ENCODE results near the gene CDKL1.

DNA sequence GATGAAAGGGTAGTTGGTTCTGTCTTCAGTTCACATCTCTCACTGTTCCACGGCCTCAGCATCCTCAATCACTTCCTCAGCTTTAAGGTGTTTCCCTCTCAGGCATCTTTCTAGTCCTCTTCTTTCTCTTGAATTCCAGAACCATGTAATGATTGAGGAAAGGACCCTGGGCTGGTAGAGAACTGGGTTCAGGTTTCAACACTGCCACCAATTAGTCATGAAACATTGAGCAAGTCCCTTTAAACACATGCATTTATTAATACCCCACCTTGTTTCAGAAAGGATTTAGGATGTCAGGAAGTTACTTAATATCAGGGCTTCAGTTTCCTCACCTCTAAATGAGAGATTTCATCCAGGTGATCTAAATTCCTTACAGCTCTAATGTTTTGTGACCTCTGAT, 77.4 kb downstream of the CDKL1 start:
- TF ChIP-seq, protein P1, sequence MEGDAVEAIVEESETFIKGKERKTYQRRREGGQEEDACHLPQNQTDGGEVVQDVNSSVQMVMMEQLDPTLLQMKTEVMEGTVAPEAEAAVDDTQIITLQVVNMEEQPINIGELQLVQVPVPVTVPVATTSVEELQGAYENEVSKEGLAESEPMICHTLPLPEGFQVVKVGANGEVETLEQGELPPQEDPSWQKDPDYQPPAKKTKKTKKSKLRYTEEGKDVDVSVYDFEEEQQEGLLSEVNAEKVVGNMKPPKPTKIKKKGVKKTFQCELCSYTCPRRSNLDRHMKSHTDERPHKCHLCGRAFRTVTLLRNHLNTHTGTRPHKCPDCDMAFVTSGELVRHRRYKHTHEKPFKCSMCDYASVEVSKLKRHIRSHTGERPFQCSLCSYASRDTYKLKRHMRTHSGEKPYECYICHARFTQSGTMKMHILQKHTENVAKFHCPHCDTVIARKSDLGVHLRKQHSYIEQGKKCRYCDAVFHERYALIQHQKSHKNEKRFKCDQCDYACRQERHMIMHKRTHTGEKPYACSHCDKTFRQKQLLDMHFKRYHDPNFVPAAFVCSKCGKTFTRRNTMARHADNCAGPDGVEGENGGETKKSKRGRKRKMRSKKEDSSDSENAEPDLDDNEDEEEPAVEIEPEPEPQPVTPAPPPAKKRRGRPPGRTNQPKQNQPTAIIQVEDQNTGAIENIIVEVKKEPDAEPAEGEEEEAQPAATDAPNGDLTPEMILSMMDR (conservative IDR thresholded peaks at IDR 0.05 in 1 of 2, IDR thresholded peaks at IDR 0.05 in 1 of 2; ENCODE audit: low read depth in 1 of 2, low read length in 2 of 2), result no peak
- TF ChIP-seq EZH2 (IDR thresholded peaks at IDR 0.05; ENCODE audit: low read length, missing control alignments), result no peak
